GM13976 (cell line): ENCODE results near the gene NOS3.

ENCODE experiments used
- DNase-seq: peaks from one replicate; pipeline ENCODE4 v3.0.0; 2012; ENCODE audit warnings: low spot score
- CTCF ChIP-seq: IDR thresholded peaks from 2 replicates; pipeline ENCODE4 v1.5.1; 2012; ENCODE audit warnings: borderline replicate concordance, mild to moderate bottlenecking; ENCODE audit not compliant: insufficient read depth; ENCODE audit errors: extremely low read depth, missing control alignments, control extremely low read depth
- in situ Hi-C: fragments of 300-500 bp; cut with MboI; formaldehyde crosslinking; loops from one replicate; pipeline ENCODE4 v1.12.0; 2022; ENCODE audit warnings: low sequenced_read_pairs, mixed read lengths, inconsistent platforms; ENCODE audit not compliant: unreplicated experiment

The NOS3 gene

GRCh38 chr7:151060416-151061212, 69.8 kb downstream of the NOS3 start:
- no peak for DNase-seq
- in situ Hi-C loops: no loop called here
- no peak for TF ChIP-seq CTCF

- DNase-seq: no peak
- in situ Hi-C loops: no loop called here
- no peak for TF ChIP-seq CTCF
These were observed 70.6 kb downstream of the NOS3 start for GRCh38 chr7:151061213-151062110.

GRCh38 chr7:151062111-151062398, 71.2 kb downstream of the NOS3 start:
- in situ Hi-C loops: no loop called here
- TF ChIP-seq CTCF: no peak
- no peak for DNase-seq

- TF ChIP-seq CTCF: no peak
- DNase-seq: no peak
- in situ Hi-C loops: no loop called here
These were observed 71.8 kb downstream of the NOS3 start for GRCh38 chr7:151062399-151063211.

GRCh38 chr7:151063212-151063561, 72.4 kb downstream of the NOS3 start:
- in situ Hi-C loops: no loop called here
- TF ChIP-seq CTCF: no peak
- DNase-seq: no peak
